Measurements from ENCODE around the gene PPP1R1A.

PPP1R1A gene

GRCh38 chr12:54624315-54625279, 36.1 kb upstream of the PPP1R1A start:
- no peak for TF ChIP-seq TCF12 (IDR thresholded peaks at IDR 0.05; ENCODE audit: low read depth)
- no peak for TF ChIP-seq RAD21 (IDR thresholded peaks at IDR 0.05; ENCODE audit: low read depth)
- no peak for TF ChIP-seq REST (IDR thresholded peaks at IDR 0.05; ENCODE audit: low read depth)
- no peak for TF ChIP-seq FOXM1 (IDR thresholded peaks at IDR 0.05; ENCODE audit: borderline replicate concordance, low read depth)
- no peak for TF ChIP-seq TEAD4 (IDR thresholded peaks at IDR 0.05)

- TF ChIP-seq USF1 (IDR thresholded peaks at IDR 0.05) (no peak), RAD21 (IDR thresholded peaks at IDR 0.05; ENCODE audit: low read depth) (no peak), NFIC (IDR thresholded peaks at IDR 0.05) (no peak)
These were observed 34.2 kb upstream of the PPP1R1A start for GRCh38 chr12:54622463-54623183.

- TF ChIP-seq MAX (IDR thresholded peaks at IDR 0.05) (no peak), FOXM1 (IDR thresholded peaks at IDR 0.05; ENCODE audit: borderline replicate concordance, low read depth) (no peak), TEAD4 (IDR thresholded peaks at IDR 0.05) (no peak), NFIC (IDR thresholded peaks at IDR 0.05) (no peak), REST (IDR thresholded peaks at IDR 0.05; ENCODE audit: low read depth) (no peak), CREB1 (IDR thresholded peaks at IDR 0.05; ENCODE audit: low read depth) (no peak)
These were observed 28.6 kb upstream of the PPP1R1A start for GRCh38 chr12:54616933-54617680.

- TF ChIP-seq EGR1 (IDR thresholded peaks at IDR 0.05) (no peak), EP300 (IDR thresholded peaks at IDR 0.05; ENCODE audit: borderline replicate concordance) (no peak), RAD21 (IDR thresholded peaks at IDR 0.05; ENCODE audit: low read depth) (no peak), TCF12 (IDR thresholded peaks at IDR 0.05; ENCODE audit: low read depth) (no peak), MAX (IDR thresholded peaks at IDR 0.05) (no peak)
These were observed 23.8 kb upstream of the PPP1R1A start for GRCh38 chr12:54612225-54612750.

GRCh38 chr12:54611715-54612149, 23.3 kb upstream of the PPP1R1A start:
- TF ChIP-seq FOXM1 (IDR thresholded peaks at IDR 0.05; ENCODE audit: borderline replicate concordance, low read depth) (no peak), EGR1 (IDR thresholded peaks at IDR 0.05) (no peak), NFIC (IDR thresholded peaks at IDR 0.05) (0 out of 2 replicates have a peak, but pooled peaks have one; percentile 12), RAD21 (IDR thresholded peaks at IDR 0.05; ENCODE audit: low read depth) (no peak), REST (IDR thresholded peaks at IDR 0.05; ENCODE audit: low read depth) (no peak), EP300 (IDR thresholded peaks at IDR 0.05; ENCODE audit: borderline replicate concordance) (peak; percentile 53; the same call in 1 of the 2 replicates), TCF12 (IDR thresholded peaks at IDR 0.05; ENCODE audit: low read depth) (no peak)
